HFFc6 (cell line): ENCODE data around the gene BNIP3. TPM values are rescaled to one million over a fixed set of nuclear protein-coding genes. Genes with fewer than 3 reads are reported as not detected.

Source experiments
- DNase-seq: peaks from one replicate; pipeline ENCODE4 v3.0.0-alpha.2; 2018
- H3K27ac Mint-ChIP-seq: 2 replicates; pipeline ENCODE4 v1.8.0; 2020; ENCODE audit warnings: mild to moderate bottlenecking, mixed read lengths
- H3K27me3 Mint-ChIP-seq: 2 replicates; pipeline ENCODE4 v1.8.0; 2021; ENCODE audit warnings: mild to moderate bottlenecking, moderate library complexity, mixed read lengths; ENCODE audit not compliant: insufficient read depth
- H3K36me3 Mint-ChIP-seq: 2 replicates; pipeline ENCODE4 v1.8.0; 2021; ENCODE audit warnings: low read depth, mixed read lengths
- H3K4me1 Mint-ChIP-seq: 2 replicates; pipeline ENCODE4 v1.8.0; 2020; ENCODE audit warnings: low read depth, mixed read lengths
- H3K4me3 Mint-ChIP-seq: 2 replicates; pipeline ENCODE4 v1.8.0; 2020; ENCODE audit warnings: mild to moderate bottlenecking, moderate library complexity, mixed read lengths
- H3K9me3 Mint-ChIP-seq: 2 replicates; pipeline ENCODE4 v1.8.0; 2020; ENCODE audit warnings: mild to moderate bottlenecking, mixed read lengths
- total RNA-seq, 6 experiments: library from RNA; stranded (reverse); fragmentation: NEBNext Ultra II Directional; extraction: Animal tissue kit (Norgen Biotek cat#: 25700); gene quantifications; 2 replicates in 1 of 6; 3 replicates in 5 of 6; pipeline ENCODE4 v1.2.3, GENCODE V29; 2021
- TF ChIP-seq, protein P1 (sequence below): fragments of 200-600 bp; sonication (generic); IDR thresholded peaks from 2 replicates; pipeline ENCODE4 v1.5.0; 2021; ENCODE audit warnings: antibody characterized with exemption, mild to moderate bottlenecking

BNIP3 gene
- total RNA-seq, 6 experiments from 2014 or later, result 71.0 to 107 (median 78.3) TPM

GRCh38 chr10:131925716-131926115 is 56.0 kb downstream of the BNIP3 start:
- TF ChIP-seq, protein P1, sequence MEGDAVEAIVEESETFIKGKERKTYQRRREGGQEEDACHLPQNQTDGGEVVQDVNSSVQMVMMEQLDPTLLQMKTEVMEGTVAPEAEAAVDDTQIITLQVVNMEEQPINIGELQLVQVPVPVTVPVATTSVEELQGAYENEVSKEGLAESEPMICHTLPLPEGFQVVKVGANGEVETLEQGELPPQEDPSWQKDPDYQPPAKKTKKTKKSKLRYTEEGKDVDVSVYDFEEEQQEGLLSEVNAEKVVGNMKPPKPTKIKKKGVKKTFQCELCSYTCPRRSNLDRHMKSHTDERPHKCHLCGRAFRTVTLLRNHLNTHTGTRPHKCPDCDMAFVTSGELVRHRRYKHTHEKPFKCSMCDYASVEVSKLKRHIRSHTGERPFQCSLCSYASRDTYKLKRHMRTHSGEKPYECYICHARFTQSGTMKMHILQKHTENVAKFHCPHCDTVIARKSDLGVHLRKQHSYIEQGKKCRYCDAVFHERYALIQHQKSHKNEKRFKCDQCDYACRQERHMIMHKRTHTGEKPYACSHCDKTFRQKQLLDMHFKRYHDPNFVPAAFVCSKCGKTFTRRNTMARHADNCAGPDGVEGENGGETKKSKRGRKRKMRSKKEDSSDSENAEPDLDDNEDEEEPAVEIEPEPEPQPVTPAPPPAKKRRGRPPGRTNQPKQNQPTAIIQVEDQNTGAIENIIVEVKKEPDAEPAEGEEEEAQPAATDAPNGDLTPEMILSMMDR, result no peak
- Mint-ChIP-seq H3K4me3 (no peak overlapping the region), H3K4me1 (peaks cover 34% of the 10 kb centered on the region), H3K27me3 (no peaks in the 10 kb centered on the region), H3K9me3 (peaks cover 9% of the 10 kb centered on the region), H3K27ac (no peak overlapping the region), H3K36me3 (peaks cover 39% of the 10 kb centered on the region)
- no peak for DNase-seq

GRCh38 chr10:131925011-131925649 is 56.6 kb downstream of the BNIP3 start:
- H3K36me3 Mint-ChIP-seq, result peaks cover 38% of the 10 kb centered on the region
- H3K4me1 Mint-ChIP-seq, result peaks cover 29% of the 10 kb centered on the region
- no peaks in the 10 kb centered on the region for H3K27me3 Mint-ChIP-seq
- H3K9me3 Mint-ChIP-seq, result peaks cover 9% of the 10 kb centered on the region
- DNase-seq, result no peak
- TF ChIP-seq, protein P1, result no peak
- no peak overlapping the region for H3K4me3 Mint-ChIP-seq
- no peak overlapping the region for H3K27ac Mint-ChIP-seq

DNA sequence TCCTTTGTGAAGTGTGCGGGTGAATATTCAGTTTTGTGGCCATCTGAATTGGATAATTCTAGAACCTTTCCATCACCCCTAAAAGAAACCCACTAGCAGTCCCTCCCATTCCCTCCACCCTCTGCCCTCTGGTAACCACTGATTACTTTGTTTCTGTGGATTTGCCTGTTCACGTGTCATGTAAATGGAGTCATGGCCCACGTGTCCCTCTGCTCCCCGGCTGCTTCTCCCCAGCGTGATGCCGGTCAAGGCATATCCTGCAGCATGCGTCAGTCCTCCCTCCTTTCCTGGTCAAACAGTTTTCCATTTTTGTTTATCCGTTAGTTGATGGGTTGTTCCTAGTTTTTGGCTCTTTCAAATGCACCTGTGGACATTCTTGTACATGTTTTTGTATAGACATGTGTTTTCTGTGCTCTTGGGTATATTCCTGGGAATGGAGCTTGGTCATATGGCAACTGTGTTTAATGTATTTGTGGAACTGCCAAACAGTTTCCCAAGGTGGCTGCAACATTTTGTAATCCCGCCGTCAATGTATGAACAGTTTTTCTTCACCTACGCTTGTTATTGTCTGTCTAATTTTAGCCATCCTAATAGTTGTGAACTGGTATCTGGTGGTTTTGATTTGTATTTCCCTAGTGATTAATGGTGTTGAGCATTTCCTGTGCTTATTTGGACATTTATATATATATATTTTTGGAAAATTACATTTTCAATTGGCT is 58.5 kb downstream of the BNIP3 start:
- no peaks in the 10 kb centered on the region; the same call in 1 of the 2 replicates for H3K27me3 Mint-ChIP-seq
- TF ChIP-seq, protein P1, result no peak
- H3K4me3 Mint-ChIP-seq, result no peak overlapping the region
- H3K36me3 Mint-ChIP-seq, result peaks cover 44% of the 10 kb centered on the region
- H3K9me3 Mint-ChIP-seq, result peaks cover 15% of the 10 kb centered on the region
- no peak for DNase-seq
- H3K27ac Mint-ChIP-seq, result no peak overlapping the region
- H3K4me1 Mint-ChIP-seq, result peaks cover 22% of the 10 kb centered on the region

DNA sequence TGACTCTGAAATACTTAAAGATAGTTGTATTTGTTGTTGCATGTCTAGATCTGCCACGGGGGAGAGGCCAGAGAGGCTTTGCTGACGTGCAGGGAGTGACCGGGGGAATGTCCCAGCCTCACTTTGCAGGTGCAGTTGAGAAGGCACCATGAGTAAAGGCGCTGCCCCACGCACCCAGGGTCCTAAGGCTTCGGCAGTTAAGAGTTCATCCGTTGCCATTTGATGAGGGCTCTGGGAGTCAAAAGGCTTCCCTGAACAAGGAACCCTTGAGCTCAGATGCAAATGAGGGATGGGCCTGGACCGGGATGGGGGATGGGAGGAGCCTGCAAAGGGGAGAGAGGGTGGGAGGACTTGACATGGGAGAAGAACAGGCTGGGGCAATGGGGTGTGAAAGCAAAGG is 60.5 kb downstream of the BNIP3 start:
- Mint-ChIP-seq H3K9me3 (peaks cover 15% of the 10 kb centered on the region), H3K4me1 (peaks cover 14% of the 10 kb centered on the region), H3K27ac (no peak overlapping the region), H3K36me3 (peaks cover 37% of the 10 kb centered on the region), H3K4me3 (no peak overlapping the region), H3K27me3 (no peaks in the 10 kb centered on the region; the same call in 1 of the 2 replicates)
- TF ChIP-seq, protein P1, result no peak
- DNase-seq, result no peak

GRCh38 chr10:131920693-131921092 is 61.0 kb downstream of the BNIP3 start:
- peaks cover 32% of the 10 kb centered on the region for H3K36me3 Mint-ChIP-seq
- H3K27me3 Mint-ChIP-seq, result no peaks in the 10 kb centered on the region; the same call in 1 of the 2 replicates
- DNase-seq, result no peak
- peaks cover 15% of the 10 kb centered on the region for H3K9me3 Mint-ChIP-seq
- TF ChIP-seq, protein P1, result no peak
- H3K4me1 Mint-ChIP-seq, result peaks cover 14% of the 10 kb centered on the region
- no peak overlapping the region for H3K27ac Mint-ChIP-seq
- H3K4me3 Mint-ChIP-seq, result no peak overlapping the region
